ENCODE measurements around the gene SLC12A8.

The SLC12A8 gene

GRCh38 chr3:125186261-125186787 is 26.2 kb downstream of the SLC12A8 start:
- no peak for DNase-seq

DNA sequence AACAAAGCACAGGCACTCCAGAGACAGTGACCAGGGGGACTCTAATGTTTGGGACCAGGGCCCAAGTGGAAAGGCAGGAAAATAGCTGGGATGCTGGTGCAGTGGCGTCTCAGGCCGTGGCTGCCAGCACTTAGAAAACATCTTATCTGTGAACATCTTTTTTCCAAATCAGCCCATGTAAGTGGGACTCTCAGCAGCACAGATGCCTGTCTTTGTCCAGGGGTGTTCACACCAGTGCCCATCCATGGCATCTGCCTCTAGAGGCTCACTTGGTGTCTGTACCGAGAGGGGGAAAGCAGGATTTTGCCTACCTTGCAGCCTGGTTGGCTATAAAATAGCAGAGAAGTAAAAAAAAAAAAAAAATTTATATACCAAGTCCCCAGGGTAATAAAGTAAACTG is 26.7 kb downstream of the SLC12A8 start:
- no peak for DNase-seq

DNA sequence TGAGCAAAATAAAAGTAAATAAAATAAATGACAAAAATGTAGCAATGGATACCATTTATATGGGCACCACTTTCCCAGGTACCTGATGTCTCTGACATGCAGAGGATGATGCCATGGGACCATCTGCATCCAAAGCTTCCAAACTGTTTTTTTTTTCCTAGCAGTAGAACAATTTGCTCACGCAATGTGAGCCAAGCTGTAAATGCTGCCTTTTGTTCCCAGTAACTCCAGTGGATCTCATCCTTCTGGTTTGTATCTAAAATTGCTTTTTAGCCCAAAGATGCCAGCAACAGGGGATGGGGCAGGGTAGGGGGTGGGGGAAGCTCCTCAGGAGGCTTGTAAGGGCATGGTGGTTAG is 32.7 kb downstream of the SLC12A8 start:
- no peak for DNase-seq

DNA sequence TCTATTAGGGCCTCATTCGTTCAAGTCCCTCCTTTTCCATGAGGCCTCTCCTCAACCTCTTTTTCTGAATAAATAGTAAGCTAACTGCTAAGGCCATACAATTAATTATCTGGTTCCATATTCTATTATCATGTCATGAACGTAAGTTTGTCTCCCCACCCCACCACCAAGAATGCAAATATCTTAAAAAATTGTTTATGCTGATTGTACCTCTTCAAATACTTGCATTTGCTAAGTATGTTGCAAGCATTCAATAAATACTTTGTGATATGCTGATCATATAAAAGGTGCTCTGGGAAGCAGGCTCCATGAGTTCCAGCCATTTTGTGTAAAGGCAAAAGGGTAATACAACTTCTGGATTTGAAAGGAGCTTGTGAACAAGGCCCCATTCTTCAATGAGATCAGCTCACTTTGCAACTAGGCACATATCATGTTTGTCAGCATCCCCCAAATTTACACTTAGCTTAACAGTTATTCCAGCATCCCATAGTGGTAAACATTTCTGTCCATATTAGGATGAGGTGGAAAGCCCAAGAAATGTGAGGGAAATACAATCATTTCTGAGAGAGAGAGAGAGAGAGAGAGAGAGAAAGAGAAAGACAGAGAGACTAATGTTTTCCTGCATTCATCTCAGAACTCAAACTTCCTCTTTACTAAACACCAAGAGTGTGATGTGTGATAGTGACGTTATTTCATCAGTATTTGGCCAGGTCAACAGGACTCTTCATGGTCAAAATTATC is 33.2 kb downstream of the SLC12A8 start:
- no peak for DNase-seq

DNA sequence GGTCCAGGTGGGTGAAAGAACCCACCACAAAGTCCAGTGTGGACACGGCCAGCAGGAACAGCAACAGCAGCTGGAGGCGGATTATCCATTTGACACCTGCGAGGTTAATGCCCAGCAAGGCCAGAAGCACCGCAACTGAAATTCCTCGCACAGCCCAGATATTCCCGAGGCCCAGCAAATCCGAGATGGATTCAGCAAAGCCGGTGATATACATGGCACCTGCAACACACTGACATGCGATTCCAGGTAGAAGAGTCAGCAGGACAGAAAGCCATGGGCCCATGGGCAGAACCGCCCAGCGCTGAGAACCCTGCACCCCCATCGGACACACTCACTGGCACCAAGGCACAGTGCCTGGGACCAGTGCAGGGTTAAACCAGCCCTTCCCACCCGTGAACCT is 34.8 kb downstream of the SLC12A8 start:
- DNase-seq, result no peak

- DNase-seq, result no peak
Observed at GRCh38 chr3:125175295-125176078, 37.1 kb downstream of the SLC12A8 start.

- DNase-seq, result no peak
Observed at GRCh38 chr3:125172346-125172745, 40.2 kb downstream of the SLC12A8 start.

- no peak for DNase-seq
Observed at GRCh38 chr3:125168711-125169393, 43.7 kb downstream of the SLC12A8 start.

GRCh38 chr3:125166599-125167136 is 45.9 kb downstream of the SLC12A8 start:
- no peak for DNase-seq

- DNase-seq, result no peak
Observed at GRCh38 chr3:125165948-125166553, 46.5 kb downstream of the SLC12A8 start.

GRCh38 chr3:125165189-125165947 is 47.2 kb downstream of the SLC12A8 start:
- DNase-seq, result no peak

GRCh38 chr3:125163739-125164601 is 48.6 kb downstream of the SLC12A8 start:
- DNase-seq, result no peak

- DNase-seq, result no peak
Observed at GRCh38 chr3:125161607-125162219, 50.8 kb downstream of the SLC12A8 start.

DNA sequence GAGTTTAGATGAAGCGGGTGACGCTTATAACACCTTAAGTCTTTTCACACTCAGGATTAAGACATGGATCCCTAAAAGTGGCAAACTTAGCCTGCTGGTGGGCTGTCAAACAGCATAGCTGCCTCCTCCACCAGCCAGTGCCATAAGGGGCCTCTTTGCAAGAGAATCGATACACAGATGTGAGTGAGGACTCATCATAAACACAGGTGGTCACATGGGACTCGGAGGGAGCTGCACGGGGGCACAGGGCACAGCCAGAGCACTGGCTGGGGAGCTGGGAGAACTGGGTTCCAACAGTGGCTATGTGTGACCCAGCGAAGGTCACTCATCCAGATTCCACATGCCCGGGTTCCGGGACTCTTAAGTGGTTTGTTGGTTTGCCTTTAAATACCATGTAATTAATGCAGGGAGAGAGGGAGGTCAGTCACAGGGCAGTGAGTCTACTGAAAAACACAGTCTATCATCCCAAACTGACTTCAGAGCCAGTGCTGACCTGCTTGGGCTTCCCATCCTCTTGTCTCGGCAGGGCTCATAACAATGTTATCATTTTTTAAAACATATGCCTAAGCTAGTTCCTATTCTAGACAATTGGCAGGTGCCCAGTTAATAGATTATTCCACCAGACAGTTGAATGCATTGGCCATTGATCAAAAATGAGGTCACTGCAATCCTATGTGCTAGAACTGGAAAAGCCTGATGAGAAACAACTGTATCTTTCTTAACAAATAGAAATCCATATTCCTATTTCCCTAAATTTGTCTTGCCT is 51.8 kb downstream of the SLC12A8 start:
- no peak for DNase-seq

- no peak for DNase-seq
Observed at GRCh38 chr3:125157183-125157582, 55.4 kb downstream of the SLC12A8 start.

- no peak for DNase-seq
Observed at GRCh38 chr3:125156456-125156855, 56.1 kb downstream of the SLC12A8 start.

DNA sequence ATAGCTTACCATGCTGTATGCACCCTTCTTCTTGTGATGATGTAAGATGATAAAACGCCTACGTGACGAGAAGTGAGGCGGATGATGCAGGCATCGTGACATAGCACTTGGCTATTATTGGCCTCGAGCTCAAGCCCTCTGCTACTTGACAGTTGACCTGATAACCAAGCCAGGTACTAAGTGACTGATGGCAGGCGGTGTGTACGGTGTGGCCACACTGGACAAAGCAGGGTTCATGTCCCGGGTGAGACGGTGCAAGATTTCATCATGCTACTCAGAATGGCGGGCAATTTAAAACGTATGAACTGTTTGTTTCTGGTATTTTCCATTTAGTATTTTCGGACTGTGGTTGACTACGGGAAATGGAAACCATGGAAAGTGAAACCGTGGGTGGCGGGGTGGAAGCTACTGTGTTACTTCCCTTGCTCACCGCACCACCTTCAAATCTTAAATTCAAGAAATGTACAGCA is 57.7 kb downstream of the SLC12A8 start:
- DNase-seq, result no peak

DNA sequence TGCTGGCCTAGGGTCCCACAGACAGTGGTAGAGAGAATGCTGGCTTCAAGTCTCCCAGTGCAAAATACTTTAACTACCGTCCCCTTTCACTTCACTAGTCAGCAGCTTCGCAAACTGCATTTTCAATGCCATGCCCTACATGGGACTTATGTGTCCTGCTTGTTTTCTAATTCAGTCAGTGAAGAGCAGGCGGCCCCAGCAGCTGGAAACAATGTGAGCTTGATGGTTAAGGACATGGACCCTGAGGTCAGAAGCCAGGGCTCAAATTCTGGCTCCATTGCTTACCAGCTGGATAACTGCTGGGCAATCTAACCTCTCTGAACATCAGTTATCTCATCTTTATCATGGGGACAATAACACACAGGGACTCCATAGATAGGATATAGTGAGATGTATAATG is 58.4 kb downstream of the SLC12A8 start:
- DNase-seq, result no peak

- no peak for DNase-seq
Observed at GRCh38 chr3:125152951-125153350, 59.6 kb downstream of the SLC12A8 start.

DNA sequence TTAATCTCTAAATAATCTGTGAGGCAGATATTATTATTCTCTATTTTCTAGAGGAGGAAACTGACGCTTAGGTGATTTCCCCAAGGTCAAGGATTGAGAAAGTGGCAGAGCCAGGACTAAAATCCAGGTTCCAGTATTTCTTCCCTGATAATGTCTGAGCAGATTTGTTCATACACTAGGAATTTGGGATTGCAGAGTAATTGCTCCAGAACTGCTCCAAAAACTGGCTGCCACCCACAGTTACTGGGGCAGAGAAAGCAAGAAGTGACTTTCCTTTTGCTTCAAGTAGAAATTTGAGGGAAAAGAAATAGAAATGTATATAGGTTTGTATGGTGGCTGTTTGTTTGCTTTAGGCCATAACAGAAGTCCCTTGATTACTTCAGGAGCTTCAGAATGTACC is 60.6 kb downstream of the SLC12A8 start:
- no peak for DNase-seq
